HG02588 (cell line): ENCODE data around the gene NUFIP2.

ENCODE experiments used
- ATAC-seq: cut with Tn5 transposase; IDR thresholded peaks from one replicate; pipeline ENCODE4 v1.9.1; 2021; ENCODE audit warnings: mild to moderate bottlenecking, moderate library complexity; ENCODE audit not compliant: unreplicated experiment

Gene NUFIP2

DNA sequence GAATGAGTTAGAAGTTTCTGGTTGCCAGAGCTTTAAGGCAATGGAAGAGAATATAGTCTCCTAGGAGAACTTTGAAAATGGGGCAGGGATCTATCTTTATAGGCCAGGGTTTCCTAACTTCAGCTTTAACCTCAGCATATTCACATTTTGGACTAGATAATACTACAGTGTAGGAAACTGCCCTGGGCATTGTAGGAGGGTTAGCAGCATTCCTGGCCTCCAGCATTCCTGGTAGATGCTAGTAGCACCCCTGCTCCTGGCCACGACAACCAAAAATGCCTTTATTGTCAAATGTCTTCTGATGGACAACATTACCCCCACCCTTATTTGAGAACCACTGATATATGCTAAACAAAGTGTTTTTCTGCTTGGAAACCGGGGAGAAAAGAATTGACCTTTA, 86.0 kb downstream of the NUFIP2 start:
- no peak for ATAC-seq
